Ovary (tissue), 3 donors: ENCODE data around the gene SPATA22.

Source experiments
- CTCF ChIP-seq, 3 donors: fragments of 450-650 bp in 2 of 3; fragments of 200-600 bp in 1 of 3; IDR thresholded peaks; one replicate each; pipeline versions ENCODE4 v1.5.1 to v1.8.0; 2016 to 2022; ENCODE audit warnings: antibody characterized with exemption in 3 of 3, mild to moderate bottlenecking in 1 of 3
- EP300 ChIP-seq: sonication (generic); formaldehyde crosslinking; IDR thresholded peaks from one replicate; pipeline ENCODE4 v1.6.1; 2017; ENCODE audit warnings: antibody characterized with exemption
- POLR2A ChIP-seq: fragments of 450-650 bp; IDR thresholded peaks from one replicate; pipeline ENCODE4 v1.6.1; 2017; ENCODE audit warnings: antibody characterized with exemption, mild to moderate bottlenecking, moderate library complexity
- donor health status: DM: no; HTN: no; CAD: no.

DNA sequence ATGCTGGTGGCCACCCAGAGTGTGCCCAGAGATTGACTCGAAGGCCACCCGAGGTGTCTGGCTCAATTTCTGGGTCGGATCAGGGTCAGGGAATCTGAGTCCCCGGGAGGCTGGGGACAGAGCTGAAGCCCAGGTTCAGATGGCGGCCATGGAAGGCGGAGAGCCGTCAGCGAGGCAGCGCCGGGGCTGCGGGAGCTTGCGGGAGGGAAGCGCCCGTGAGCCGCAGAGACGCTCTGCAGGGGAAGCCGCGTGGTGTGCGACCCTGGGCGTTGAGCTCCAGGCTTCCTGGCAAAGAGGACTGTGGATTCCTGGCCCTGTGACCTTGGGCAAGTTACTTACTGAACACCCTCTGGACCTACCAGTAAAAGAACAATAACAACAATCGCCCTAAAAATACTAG, 518 bp upstream of the SPATA22 start:
- TF ChIP-seq CTCF (IDR thresholded peaks at IDR 0.05) (no peak), POLR2A (no peak), EP300 (no peak)
